Immature natural killer cell (primary cell): ENCODE results near the gene CRIP1. TPM values are rescaled to one million over a fixed set of nuclear protein-coding genes. Genes with fewer than 3 reads are reported as not detected.

Experiments
- DNase-seq, 3 donors: peaks; one replicate each; pipeline ENCODE4 v3.0.0; 2022; ENCODE audit warnings: mixed read lengths in 1 of 3
- H3K27ac Mint-ChIP-seq, 6 donors: one replicate each; pipeline ENCODE4 v1.8.0; 2020; ENCODE audit warnings: mixed read lengths in 6 of 6, mild to moderate bottlenecking in 5 of 6, inconsistent platforms in 4 of 6, moderate library complexity in 3 of 6
- H3K27me3 Mint-ChIP-seq, 3 donors: one replicate each; pipeline ENCODE4 v1.8.0; 2020 to 2021; ENCODE audit warnings: low read depth in 3 of 3, mild to moderate bottlenecking in 3 of 3, mixed read lengths in 3 of 3, moderate library complexity in 3 of 3, inconsistent platforms in 1 of 3
- H3K36me3 Mint-ChIP-seq, 3 donors: one replicate each; pipeline ENCODE4 v1.8.0; 2020; ENCODE audit warnings: mixed read lengths in 3 of 3, inconsistent platforms in 2 of 3, mild to moderate bottlenecking in 2 of 3
- H3K4me1 Mint-ChIP-seq, 2 donors: one replicate each; pipeline ENCODE4 v1.8.0; 2020; ENCODE audit warnings: inconsistent platforms in 2 of 2, mild to moderate bottlenecking in 2 of 2, mixed read lengths in 2 of 2, moderate library complexity in 1 of 2
- H3K4me3 Mint-ChIP-seq, 5 donors: one replicate each; pipeline ENCODE4 v1.8.0; 2020; ENCODE audit warnings: mild to moderate bottlenecking in 5 of 5, mixed read lengths in 5 of 5, inconsistent platforms in 3 of 5, moderate library complexity in 3 of 5
- H3K9me3 Mint-ChIP-seq, 6 donors: one replicate each; pipeline ENCODE4 v1.8.0; 2020; ENCODE audit warnings: mild to moderate bottlenecking in 6 of 6, mixed read lengths in 6 of 6, inconsistent platforms in 4 of 6, moderate library complexity in 3 of 6
- polyA plus RNA-seq, 3 donors: library from polyadenylated mRNA; unstranded; fragments of 300-500 nt; fragmentation: Illumina TruSeq; gene quantifications; one replicate each; pipeline ENCODE4 v1.2.3, GENCODE V29; 2021

The CRIP1 gene
- polyA plus RNA-seq, 3 donors from 2014 or later = 921 to 1,915 (median 940) TPM

GRCh38 chr14:105484069-105484996 is 2.4 kb upstream of the CRIP1 start:
- DNase-seq = peak; percentile 42 to 58 (median 50)
- Mint-ChIP-seq H3K27me3 (peaks cover 33 to 48% (median 47%) of the 10 kb centered on the region in 3 donors), H3K9me3 (no peaks in the 10 kb centered on the region), H3K4me1 (peaks cover 39 to 66% of the 10 kb centered on the region in 2 donors), H3K36me3 (no peaks in the 10 kb centered on the region), H3K27ac (peak overlapping the region; percentile 73 to 97 (median 93)), H3K4me3 (peak overlapping the region in 4 of 5 donors; percentile 43 to 64 (median 52))

- Mint-ChIP-seq H3K4me1 (peaks cover 45 to 64% of the 10 kb centered on the region in 2 donors), H3K4me3 (peak overlapping the region in 2 of 5 donors; percentile 7 to 80), H3K9me3 (no peaks in the 10 kb centered on the region), H3K36me3 (no peaks in the 10 kb centered on the region), H3K27ac (peak overlapping the region; percentile 79 to 97 (median 93)), H3K27me3 (peaks cover 35 to 53% (median 50%) of the 10 kb centered on the region in 3 donors)
- DNase-seq = no peak
These were observed 1.7 kb upstream of the CRIP1 start for GRCh38 chr14:105484997-105485393.

GRCh38 chr14:105485739-105486162 is 935 bp upstream of the CRIP1 start:
- no peaks in the 10 kb centered on the region for H3K9me3 Mint-ChIP-seq
- H3K4me1 Mint-ChIP-seq = peaks cover 43 to 61% of the 10 kb centered on the region in 2 donors
- peak overlapping the region; percentile 79 to 96 (median 92) for H3K27ac Mint-ChIP-seq
- H3K4me3 Mint-ChIP-seq = peak overlapping the region; percentile 77 to 87 (median 82)
- H3K27me3 Mint-ChIP-seq = peaks cover 32 to 56% (median 51%) of the 10 kb centered on the region in 3 donors
- H3K36me3 Mint-ChIP-seq = no peaks in the 10 kb centered on the region
- peak; percentile 71 to 78 (median 77) for DNase-seq

GRCh38 chr14:105486974-105487448 is 325 bp downstream of the CRIP1 start:
- no peaks in the 10 kb centered on the region for H3K36me3 Mint-ChIP-seq
- H3K27ac Mint-ChIP-seq = peak overlapping the region; percentile 69 to 96 (median 94)
- peaks cover 30 to 55% (median 49%) of the 10 kb centered on the region in 3 donors for H3K27me3 Mint-ChIP-seq
- H3K4me3 Mint-ChIP-seq = peak overlapping the region; percentile 87 to 91 (median 87)
- no peaks in the 10 kb centered on the region for H3K9me3 Mint-ChIP-seq
- DNase-seq = peak; percentile 70 to 73 (median 72)
- peaks cover 37 to 56% of the 10 kb centered on the region in 2 donors for H3K4me1 Mint-ChIP-seq

GRCh38 chr14:105487449-105487985 is 831 bp downstream of the CRIP1 start:
- DNase-seq = peak; percentile 89
- H3K9me3 Mint-ChIP-seq = no peaks in the 10 kb centered on the region
- peak overlapping the region; percentile 85 to 96 (median 94) for H3K27ac Mint-ChIP-seq
- no peaks in the 10 kb centered on the region for H3K36me3 Mint-ChIP-seq
- peaks cover 33 to 51% of the 10 kb centered on the region in 2 donors for H3K4me1 Mint-ChIP-seq
- H3K27me3 Mint-ChIP-seq = peaks cover 26 to 56% (median 47%) of the 10 kb centered on the region in 3 donors
- peak overlapping the region; percentile 85 to 91 (median 87) for H3K4me3 Mint-ChIP-seq

- no peak for DNase-seq
- no peaks in the 10 kb centered on the region for H3K36me3 Mint-ChIP-seq
- peak overlapping the region; percentile 85 to 92 (median 89) for H3K4me3 Mint-ChIP-seq
- peaks cover 26 to 56% (median 47%) of the 10 kb centered on the region in 3 donors for H3K27me3 Mint-ChIP-seq
- no peaks in the 10 kb centered on the region for H3K9me3 Mint-ChIP-seq
- peaks cover 33 to 48% of the 10 kb centered on the region in 2 donors for H3K4me1 Mint-ChIP-seq
- H3K27ac Mint-ChIP-seq = peak overlapping the region; percentile 85 to 97 (median 94)
These were observed 1.5 kb downstream of the CRIP1 start for GRCh38 chr14:105487986-105488777.

- peaks cover 26 to 60% (median 45%) of the 10 kb centered on the region in 3 donors for H3K27me3 Mint-ChIP-seq
- peak overlapping the region; percentile 85 to 100 (median 94) for H3K27ac Mint-ChIP-seq
- H3K9me3 Mint-ChIP-seq = no peaks in the 10 kb centered on the region
- H3K36me3 Mint-ChIP-seq = no peaks in the 10 kb centered on the region
- H3K4me3 Mint-ChIP-seq = peak overlapping the region; percentile 87 to 92 (median 89)
- peaks cover 33 to 47% of the 10 kb centered on the region in 2 donors for H3K4me1 Mint-ChIP-seq
- DNase-seq = no peak
These were observed 2.3 kb downstream of the CRIP1 start for GRCh38 chr14:105488781-105489541.

GRCh38 chr14:105489542-105490266 is 3.0 kb downstream of the CRIP1 start:
- DNase-seq = peak; percentile 86 to 88 (median 88)
- Mint-ChIP-seq H3K4me1 (peaks cover 27 to 40% of the 10 kb centered on the region in 2 donors), H3K9me3 (no peaks in the 10 kb centered on the region), H3K27ac (peak overlapping the region; percentile 85 to 100 (median 94)), H3K27me3 (peaks cover 22 to 56% (median 44%) of the 10 kb centered on the region in 3 donors), H3K36me3 (no peaks in the 10 kb centered on the region), H3K4me3 (peak overlapping the region; percentile 84 to 92 (median 89))

GRCh38 chr14:105490267-105490571 is 3.5 kb downstream of the CRIP1 start:
- no peak for DNase-seq
- Mint-ChIP-seq H3K9me3 (no peaks in the 10 kb centered on the region), H3K27me3 (peaks cover 22 to 56% (median 44%) of the 10 kb centered on the region in 3 donors), H3K27ac (peak overlapping the region in 3 of 6 donors; percentile 50 to 92 (median 85)), H3K4me1 (peaks cover 26 to 37% of the 10 kb centered on the region in 2 donors), H3K36me3 (no peaks in the 10 kb centered on the region), H3K4me3 (peak overlapping the region in 4 of 5 donors; percentile 84 to 92 (median 88))

- Mint-ChIP-seq H3K4me1 (peaks cover 26 to 31% of the 10 kb centered on the region in 2 donors), H3K4me3 (peak within 1 kb of the TSS; percentile 81 to 92 (median 91)), H3K27me3 (peaks cover 22 to 54% (median 39%) of the 10 kb centered on the region in 3 donors), H3K9me3 (no peaks in the 10 kb centered on the region), H3K36me3 (no peaks in the 10 kb centered on the region), H3K27ac (peak within 1 kb of the TSS; percentile 87 to 97 (median 94))
- DNase-seq = peak; percentile 100
These were observed 4.1 kb downstream of the CRIP1 start, which contains the start of gene TEDC1 for GRCh38 chr14:105490572-105491365. Gene TEDC1, plus strand, starts transcription at chr14:105491246. Its CDS starts 130 bp downstream, at chr14:105491376.

- no peaks in the 10 kb centered on the region for H3K9me3 Mint-ChIP-seq
- H3K4me1 Mint-ChIP-seq = peaks cover 25 to 27% of the 10 kb centered on the region in 2 donors
- no peaks in the 10 kb centered on the region for H3K36me3 Mint-ChIP-seq
- H3K4me3 Mint-ChIP-seq = peak overlapping the region; percentile 81 to 91 (median 88)
- H3K27me3 Mint-ChIP-seq = peaks cover 22 to 48% (median 34%) of the 10 kb centered on the region in 3 donors
- DNase-seq = peak; percentile 81 to 85 (median 82)
- peak overlapping the region; percentile 87 to 97 (median 92) for H3K27ac Mint-ChIP-seq
These were observed 4.8 kb downstream of the CRIP1 start for GRCh38 chr14:105491366-105491973.
